RWPE1 (cell line): ENCODE data around the gene ST14.

Experiments
- CTCF ChIA-PET: fragments of 350-600 bp; sonication (Branson Sonifier 250); formaldehyde crosslinking; extraction: SDS; loops from one replicate; lab custom pipeline; 2021; lab: Yijun Ruan, JAX
- POLR2A ChIA-PET: fragments of 400-600 bp; formaldehyde crosslinking; extraction: SDS; loops from one replicate; lab custom pipeline; 2020; ENCODE audit warnings: antibody characterized with exemption; ENCODE audit not compliant: low non-redundant PET; lab: Yijun Ruan, JAX
- DNase-seq: peaks from one replicate; pipeline ENCODE4 v3.0.0; 2012; ENCODE audit warnings: low spot score
- H3K27ac ChIP-seq: fragments of 450-650 bp; 2 replicates; pipeline ENCODE4 v1.5.1; 2017
- TF ChIP-seq, protein P1 (sequence below): fragments of 450-650 bp; conservative IDR thresholded peaks from 2 replicates; pipeline ENCODE4 v1.5.1; 2017; ENCODE audit warnings: low read depth, mild to moderate bottlenecking

ST14 gene

DNA sequence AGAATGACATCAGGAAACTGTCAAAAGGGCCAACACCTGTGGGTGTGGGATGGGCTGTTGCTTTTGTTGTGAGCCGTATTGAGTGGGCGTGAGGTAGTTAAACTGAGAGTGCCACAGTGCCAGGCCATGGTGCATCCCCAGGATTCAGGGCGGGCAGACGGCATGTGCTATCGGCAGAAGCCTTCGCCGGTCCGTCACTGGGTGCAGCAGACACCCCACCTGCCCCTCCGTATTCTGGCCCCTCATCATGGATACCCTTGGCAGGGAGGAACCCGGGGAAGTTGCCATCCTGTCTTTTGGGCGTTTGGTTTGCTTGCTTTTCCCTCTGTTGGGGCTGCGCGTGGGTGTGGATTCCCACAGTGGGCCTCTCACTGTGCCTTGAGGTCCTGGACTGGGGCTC lies 27.5 kb downstream of the ST14 start:
- TF ChIP-seq, protein P1, sequence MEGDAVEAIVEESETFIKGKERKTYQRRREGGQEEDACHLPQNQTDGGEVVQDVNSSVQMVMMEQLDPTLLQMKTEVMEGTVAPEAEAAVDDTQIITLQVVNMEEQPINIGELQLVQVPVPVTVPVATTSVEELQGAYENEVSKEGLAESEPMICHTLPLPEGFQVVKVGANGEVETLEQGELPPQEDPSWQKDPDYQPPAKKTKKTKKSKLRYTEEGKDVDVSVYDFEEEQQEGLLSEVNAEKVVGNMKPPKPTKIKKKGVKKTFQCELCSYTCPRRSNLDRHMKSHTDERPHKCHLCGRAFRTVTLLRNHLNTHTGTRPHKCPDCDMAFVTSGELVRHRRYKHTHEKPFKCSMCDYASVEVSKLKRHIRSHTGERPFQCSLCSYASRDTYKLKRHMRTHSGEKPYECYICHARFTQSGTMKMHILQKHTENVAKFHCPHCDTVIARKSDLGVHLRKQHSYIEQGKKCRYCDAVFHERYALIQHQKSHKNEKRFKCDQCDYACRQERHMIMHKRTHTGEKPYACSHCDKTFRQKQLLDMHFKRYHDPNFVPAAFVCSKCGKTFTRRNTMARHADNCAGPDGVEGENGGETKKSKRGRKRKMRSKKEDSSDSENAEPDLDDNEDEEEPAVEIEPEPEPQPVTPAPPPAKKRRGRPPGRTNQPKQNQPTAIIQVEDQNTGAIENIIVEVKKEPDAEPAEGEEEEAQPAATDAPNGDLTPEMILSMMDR, result no peak
- H3K27ac ChIP-seq, result no peak overlapping the region
- CTCF ChIA-PET, result no interaction called here
- DNase-seq, result no peak
- POLR2A ChIA-PET, result no interaction called here

DNA sequence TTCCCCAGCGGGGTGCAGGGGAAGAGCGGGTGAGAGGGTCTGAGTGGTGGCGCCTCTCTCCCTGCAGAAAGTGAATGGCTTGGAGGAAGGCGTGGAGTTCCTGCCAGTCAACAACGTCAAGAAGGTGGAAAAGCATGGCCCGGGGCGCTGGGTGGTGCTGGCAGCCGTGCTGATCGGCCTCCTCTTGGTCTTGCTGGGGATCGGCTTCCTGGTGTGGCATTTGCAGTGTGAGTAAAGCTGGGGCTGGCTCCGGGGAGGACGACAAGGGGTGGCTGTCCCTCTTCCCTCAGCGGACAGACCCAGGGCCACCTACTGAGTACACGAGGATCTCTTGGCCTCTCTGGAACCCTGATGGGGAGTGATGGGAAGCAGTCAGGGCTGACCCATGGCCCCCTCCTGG lies 28.5 kb downstream of the ST14 start:
- ChIA-PET POLR2A (no interaction called here), CTCF (no interaction called here)
- H3K27ac ChIP-seq, result no peak overlapping the region
- no peak for DNase-seq
- TF ChIP-seq, protein P1, result no peak

DNA sequence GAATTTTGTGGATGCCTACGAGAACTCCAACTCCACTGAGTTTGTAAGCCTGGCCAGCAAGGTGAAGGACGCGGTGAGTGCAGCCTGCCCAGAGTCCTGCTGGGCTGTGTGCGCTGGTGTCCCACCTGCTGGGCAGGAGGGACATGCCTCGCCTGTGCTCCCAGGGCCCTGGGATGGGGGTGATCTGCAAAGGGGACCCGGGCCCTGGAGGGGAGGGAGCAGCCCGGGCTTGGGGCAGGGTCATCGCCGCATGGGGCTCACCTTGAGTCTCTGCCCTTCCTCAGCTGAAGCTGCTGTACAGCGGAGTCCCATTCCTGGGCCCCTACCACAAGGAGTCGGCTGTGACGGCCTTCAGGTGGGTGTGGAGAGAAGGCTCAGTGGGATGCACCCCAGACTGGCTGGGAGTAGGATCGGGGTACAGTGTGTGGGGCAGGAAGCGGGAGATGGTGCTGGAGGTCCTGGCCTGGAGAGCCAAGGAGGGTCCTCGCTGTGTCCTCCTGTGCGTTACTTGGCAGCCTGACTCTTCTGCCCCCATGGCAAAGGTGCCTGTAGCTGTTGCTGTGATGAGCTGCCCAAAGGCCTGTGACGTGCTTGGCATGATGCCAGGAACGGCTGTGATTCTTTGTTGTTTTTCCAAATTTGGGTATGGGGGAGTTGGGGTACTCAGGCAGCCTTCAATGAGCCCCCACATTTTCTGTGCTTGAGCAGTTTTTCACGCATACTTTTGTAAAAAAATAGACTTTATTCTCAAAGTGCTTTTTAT lies 29.2 kb downstream of the ST14 start:
- TF ChIP-seq, protein P1, result no peak
- DNase-seq, result no peak
- CTCF ChIA-PET, result no interaction called here
- POLR2A ChIA-PET, result no interaction called here
- no peak overlapping the region for H3K27ac ChIP-seq

DNA sequence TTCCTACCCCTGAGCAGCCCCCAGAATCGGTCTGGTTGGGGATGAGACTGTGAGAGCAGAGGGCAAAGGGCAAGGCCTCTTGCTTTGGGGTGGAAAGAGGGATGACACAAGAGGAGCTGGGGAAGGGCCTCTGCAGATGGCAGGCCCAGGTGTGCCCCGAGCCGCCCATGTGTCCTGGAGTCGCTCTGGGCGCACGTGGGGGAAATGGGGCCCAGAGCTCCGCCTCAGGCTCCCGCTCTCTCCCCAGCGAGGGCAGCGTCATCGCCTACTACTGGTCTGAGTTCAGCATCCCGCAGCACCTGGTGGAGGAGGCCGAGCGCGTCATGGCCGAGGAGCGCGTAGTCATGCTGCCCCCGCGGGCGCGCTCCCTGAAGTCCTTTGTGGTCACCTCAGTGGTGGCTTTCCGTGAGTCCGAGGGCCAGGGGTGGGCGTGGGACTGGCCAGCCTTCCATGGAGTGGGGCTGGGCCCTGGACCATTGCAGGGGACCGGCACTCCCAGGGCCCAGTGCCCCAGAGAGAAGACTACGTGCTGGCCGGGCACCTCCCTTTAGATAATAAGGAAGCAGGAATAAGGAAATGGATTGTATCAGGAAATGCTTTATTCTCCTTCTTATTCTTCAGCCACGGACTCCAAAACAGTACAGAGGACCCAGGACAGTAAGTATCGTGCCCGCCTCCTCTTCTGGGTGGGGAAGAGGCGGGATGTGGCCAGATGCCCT lies 30.1 kb downstream of the ST14 start:
- DNase-seq, result no peak
- TF ChIP-seq, protein P1, result no peak
- H3K27ac ChIP-seq, result no peak overlapping the region
- CTCF ChIA-PET, result no interaction called here
- POLR2A ChIA-PET, result no interaction called here

DNA sequence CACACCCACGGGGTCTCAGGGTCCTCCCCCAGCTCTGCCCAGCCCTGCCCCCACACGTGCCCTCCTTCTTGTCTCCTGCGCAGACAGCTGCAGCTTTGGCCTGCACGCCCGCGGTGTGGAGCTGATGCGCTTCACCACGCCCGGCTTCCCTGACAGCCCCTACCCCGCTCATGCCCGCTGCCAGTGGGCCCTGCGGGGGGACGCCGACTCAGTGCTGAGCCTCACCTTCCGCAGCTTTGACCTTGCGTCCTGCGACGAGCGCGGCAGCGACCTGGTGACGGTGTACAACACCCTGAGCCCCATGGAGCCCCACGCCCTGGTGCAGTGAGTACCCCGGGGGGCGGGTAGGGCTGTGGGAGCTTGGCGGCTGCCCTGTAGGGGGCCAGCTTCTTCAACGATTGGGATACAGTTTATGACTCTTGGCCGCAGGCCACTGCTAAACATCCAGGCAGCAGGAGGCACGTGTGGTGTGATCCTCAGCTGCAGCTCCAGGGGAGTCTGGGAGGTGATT lies 30.8 kb downstream of the ST14 start:
- ChIA-PET POLR2A (no interaction called here), CTCF (no interaction called here)
- H3K27ac ChIP-seq, result no peak overlapping the region
- DNase-seq, result no peak
- TF ChIP-seq, protein P1, result no peak

DNA sequence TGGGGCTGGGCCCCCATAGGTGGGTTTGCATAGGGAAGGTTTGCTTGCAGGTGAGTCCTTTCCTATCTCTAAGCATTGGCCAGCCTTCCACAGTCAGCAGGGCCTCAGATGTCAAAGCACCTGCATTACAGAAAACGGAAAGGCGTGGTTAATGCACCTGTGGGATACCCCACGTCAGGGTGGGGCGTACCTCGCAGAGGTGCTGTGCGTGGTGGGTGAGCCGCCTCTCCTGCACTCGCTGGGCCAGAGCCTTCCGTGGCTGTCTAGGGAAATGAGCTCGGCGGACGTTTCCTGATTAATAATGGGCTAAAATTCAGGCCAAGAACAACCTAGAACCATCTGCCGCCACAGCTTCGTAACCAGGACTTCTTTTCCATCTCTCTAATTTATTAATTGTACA lies 32.3 kb downstream of the ST14 start:
- ChIA-PET POLR2A (no interaction called here), CTCF (no interaction called here)
- no peak overlapping the region for H3K27ac ChIP-seq
- TF ChIP-seq, protein P1, result no peak
- no peak for DNase-seq
